Ovary (tissue), 3 donors: ENCODE measurements around the gene RFPL1.

ENCODE experiments used
- CTCF ChIP-seq, 3 donors: fragments of 450-650 bp in 2 of 3; fragments of 200-600 bp in 1 of 3; IDR thresholded peaks; one replicate each; pipeline versions ENCODE4 v1.5.1 to v1.8.0; 2016 to 2022; ENCODE audit warnings: antibody characterized with exemption in 3 of 3, mild to moderate bottlenecking in 1 of 3
- EP300 ChIP-seq: sonication (generic); formaldehyde crosslinking; IDR thresholded peaks from one replicate; pipeline ENCODE4 v1.6.1; 2017; ENCODE audit warnings: antibody characterized with exemption
- POLR2A ChIP-seq: fragments of 450-650 bp; IDR thresholded peaks from one replicate; pipeline ENCODE4 v1.6.1; 2017; ENCODE audit warnings: antibody characterized with exemption, mild to moderate bottlenecking, moderate library complexity
- donor health status: DM: no; HTN: no; CAD: no.

- TF ChIP-seq CTCF (IDR thresholded peaks at IDR 0.05): no peak
- TF ChIP-seq POLR2A: no peak
- TF ChIP-seq EP300: no peak
Observed at GRCh38 chr22:29463629-29464028, 25.2 kb downstream of the RFPL1 start.
